CD4-positive, alpha-beta T cell treated with Interleukin-1 beta for 1 hour (primary cell): ENCODE results near the gene PDGFD.

Experiments
- DNase-seq, 2 donors: peaks; one replicate each; pipeline ENCODE4 v3.0.0-alpha.2; 2020 to 2022

The PDGFD gene

GRCh38 chr11:104164028-104164520 is at the start of gene PDGFD:
Gene PDGFD, minus strand, starts transcription at chr11:104164147.
- peak; percentile 52 to 65 for DNase-seq

DNA sequence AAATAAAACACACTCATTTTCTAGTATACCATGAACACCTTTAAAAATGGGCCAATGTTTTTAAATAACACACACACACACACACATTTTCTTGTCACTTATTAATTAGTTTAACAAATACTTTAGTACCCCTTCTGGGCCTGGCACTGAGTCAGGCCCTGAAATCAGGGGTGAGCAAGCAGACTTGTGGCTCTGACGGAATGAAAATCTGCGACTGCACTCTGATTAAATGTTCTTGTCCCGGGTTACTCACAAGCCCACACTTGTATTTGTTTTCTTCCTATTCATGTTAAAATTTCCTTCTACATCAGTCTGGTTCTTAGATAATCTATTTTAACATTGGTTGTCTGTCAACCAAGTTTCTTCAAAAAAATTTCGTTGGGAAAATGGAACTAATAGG is 43.0 kb upstream of the PDGFD start:
- DNase-seq, result no peak

DNA sequence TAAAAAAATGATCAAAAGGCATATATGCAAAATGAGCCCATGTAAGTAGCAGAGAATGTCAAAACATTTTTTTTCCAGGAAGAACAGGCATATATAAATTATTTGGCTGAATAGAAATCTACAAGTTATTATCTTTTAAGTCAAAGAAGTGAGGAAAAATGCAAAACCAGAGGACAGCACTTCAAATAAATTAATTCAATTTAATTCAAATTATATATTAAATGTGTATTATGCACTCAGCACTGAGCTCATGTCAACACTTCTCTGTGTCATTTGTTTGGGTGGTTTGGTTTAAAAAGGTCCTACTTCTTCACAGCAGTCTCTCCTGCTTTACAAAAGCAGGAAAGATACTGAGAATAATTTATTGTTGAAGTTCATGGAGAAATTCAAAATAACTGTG is 41.9 kb upstream of the PDGFD start:
- no peak for DNase-seq

DNA sequence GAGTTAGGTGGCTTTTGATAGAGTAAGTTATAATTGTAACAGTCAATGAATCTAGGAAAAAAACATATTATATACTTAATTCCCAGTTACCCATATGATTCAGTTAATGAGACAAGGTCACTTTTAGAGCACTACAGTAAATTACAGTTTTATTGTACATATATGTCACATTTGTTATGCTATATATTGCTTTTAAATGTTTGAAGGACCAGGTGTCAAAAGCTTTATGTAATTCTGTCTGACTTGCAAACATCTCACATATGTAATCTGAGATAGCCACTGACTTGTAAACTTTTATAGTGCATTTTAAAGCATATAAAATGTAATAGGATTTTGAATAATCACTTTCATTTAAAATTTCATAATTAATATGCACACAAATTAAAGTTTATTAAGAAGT is 36.7 kb upstream of the PDGFD start:
- no peak for DNase-seq

DNA sequence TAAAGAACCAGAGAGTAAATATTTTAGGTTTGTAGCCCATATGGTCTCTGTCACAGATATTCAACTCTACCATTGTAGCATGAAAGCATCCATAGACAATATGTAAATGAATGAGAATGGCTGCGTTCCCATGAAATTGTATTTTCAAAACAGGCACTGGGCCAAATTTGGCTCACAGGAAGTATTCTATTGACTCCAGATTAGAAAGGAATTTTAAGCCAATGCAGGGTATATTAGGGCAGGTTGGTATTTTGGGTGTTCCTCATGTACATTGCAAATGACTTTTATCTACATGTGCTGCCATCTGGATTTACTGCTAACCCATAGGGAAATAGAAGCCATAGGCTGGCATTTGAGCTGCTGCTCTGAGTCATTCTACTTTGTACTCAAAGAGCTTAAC is 35.1 kb upstream of the PDGFD start:
- no peak for DNase-seq

DNA sequence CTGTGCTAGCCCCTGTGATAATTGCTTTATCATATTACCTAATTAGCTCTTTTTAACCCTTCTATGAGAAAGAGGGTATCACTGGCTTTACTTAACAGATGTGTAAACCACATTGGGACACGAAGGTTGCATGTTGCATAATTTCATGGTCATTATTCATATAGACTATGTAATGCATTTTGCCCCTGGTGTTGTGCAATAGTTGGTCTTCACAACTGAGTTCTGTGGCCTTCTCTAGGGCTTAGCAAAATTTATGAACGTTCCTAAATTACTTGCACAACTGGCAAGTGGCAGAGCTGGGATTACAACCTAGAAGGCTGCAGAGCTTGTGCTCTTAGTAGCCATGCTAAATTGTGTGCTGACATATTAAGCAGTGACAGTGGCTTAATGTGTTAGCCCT is 34.6 kb upstream of the PDGFD start:
- no peak for DNase-seq

- no peak for DNase-seq
These were observed 27.2 kb upstream of the PDGFD start for GRCh38 chr11:104191124-104191523.

DNA sequence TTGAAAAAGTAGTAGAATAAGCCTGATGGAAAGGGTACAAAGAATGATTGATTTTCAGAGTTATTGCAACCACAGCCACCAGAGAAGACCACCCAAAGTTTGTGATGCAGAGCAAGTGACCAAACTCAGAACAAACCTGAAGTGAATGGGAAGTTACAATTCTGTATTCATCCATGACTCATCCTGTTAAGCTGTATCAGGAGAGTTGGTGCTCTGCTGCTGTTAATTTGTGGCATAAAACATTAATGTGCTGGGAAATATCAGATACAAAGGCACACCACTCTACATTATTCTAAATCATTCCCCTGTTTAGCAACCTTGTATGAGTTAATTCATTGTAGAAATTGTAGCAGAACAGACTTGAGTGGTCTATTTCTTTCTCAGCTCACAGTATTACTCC is 19.6 kb upstream of the PDGFD start:
- DNase-seq, result no peak

DNA sequence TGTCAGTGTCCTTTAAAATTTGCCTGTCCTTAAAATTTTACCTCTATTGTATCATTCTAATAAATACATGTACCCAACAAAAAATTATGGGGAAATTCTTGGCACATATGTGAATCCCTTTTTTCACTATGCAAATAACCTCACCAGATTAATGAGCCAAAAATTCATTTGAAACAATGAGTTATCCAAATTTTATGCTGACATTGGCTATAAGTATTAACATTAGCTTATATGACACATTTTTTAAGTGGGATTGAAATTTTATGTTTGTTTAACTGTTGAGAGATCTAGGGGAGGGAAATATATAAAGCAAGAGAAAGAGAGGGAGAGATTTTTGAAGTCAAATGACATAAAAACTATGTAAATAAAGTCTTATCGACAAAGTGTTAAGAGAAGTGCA is 11.8 kb upstream of the PDGFD start:
- no peak for DNase-seq

GRCh38 chr11:104169091-104169490 is 5.1 kb upstream of the PDGFD start:
- DNase-seq, result no peak

- DNase-seq, result no peak
These were observed 1.1 kb upstream of the PDGFD start for GRCh38 chr11:104165014-104165413.

- no peak for DNase-seq
These were observed 583 bp downstream of the PDGFD start for GRCh38 chr11:104163100-104164027.

DNA sequence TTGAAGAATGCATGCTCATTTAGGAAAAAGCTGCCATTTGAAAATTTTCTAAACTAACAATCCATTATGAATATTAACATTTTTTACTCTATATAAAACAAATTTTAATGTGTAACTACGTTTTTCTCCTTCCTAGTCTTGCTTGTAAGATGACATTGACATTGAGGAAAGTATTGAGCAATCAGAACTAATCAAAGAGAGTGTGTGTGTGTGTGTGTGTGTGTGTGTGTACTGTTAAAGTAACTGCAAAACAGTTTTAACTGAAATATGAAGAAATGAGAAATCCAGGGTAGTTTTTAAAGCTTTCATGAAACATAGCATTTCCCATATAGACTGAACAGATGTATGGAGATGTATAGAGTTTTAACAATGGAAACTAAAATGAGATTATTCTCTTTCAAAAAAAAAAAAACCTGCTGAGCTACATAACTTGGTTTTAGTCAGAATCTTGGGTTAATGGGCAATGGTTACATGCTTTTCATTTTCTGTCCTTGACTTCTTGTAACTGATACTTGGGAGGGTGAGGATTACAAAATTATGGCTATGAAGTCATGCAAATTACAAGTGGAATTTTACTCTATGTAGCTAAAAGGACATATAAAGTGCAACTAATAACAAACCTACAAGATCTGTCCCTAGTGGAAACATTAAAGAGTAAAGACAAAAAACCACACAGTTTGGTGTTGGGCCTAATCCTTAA is 2.0 kb downstream of the PDGFD start:
- DNase-seq, result no peak

DNA sequence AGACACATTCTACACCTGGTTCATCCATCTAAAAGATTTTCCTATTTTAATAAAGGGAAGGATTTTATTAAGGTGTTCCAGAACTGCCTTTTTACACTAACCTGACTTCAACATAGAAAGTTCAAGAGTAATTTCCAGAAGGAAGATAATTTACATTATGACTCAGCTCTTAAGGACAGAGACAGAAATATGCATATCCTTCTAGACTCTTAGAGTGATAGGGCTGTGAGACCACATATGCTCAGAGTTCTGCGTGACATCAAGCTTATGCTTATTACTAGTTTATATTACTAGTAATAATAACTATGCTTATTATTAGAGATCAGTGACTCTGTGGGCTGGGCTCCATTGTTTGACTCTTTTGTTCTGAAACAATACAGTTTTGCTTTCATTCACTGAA is 4.6 kb downstream of the PDGFD start:
- DNase-seq, result no peak

GRCh38 chr11:104155375-104155774 is 8.6 kb downstream of the PDGFD start:
- no peak for DNase-seq

GRCh38 chr11:104154296-104154695 is 9.7 kb downstream of the PDGFD start:
- DNase-seq, result no peak

DNA sequence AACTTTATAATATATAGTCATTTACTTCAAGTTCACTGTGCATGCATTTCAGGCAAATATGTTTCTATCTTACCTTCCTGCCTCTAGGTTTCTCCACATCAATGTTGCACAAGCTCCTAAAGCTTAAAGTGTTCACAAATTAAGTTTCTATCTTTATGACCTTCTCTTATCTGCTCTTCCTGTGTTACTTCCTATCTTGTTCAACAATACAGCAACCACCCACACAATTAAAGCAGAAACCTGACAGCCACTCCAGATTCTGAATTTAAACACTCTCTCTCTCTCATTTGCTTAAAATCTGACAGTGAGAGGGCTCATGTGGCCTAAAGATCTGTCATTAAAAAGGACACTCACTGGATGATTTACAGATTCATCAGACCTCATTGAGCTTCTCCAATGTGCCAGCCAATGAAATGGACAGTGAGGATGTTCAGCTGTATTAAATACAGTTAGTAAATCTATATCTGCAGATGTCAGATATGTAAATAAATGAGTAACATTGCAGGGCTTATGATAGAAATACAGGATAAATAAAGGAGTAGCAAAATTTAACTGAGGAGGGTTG is 10.9 kb downstream of the PDGFD start:
- DNase-seq, result no peak

DNA sequence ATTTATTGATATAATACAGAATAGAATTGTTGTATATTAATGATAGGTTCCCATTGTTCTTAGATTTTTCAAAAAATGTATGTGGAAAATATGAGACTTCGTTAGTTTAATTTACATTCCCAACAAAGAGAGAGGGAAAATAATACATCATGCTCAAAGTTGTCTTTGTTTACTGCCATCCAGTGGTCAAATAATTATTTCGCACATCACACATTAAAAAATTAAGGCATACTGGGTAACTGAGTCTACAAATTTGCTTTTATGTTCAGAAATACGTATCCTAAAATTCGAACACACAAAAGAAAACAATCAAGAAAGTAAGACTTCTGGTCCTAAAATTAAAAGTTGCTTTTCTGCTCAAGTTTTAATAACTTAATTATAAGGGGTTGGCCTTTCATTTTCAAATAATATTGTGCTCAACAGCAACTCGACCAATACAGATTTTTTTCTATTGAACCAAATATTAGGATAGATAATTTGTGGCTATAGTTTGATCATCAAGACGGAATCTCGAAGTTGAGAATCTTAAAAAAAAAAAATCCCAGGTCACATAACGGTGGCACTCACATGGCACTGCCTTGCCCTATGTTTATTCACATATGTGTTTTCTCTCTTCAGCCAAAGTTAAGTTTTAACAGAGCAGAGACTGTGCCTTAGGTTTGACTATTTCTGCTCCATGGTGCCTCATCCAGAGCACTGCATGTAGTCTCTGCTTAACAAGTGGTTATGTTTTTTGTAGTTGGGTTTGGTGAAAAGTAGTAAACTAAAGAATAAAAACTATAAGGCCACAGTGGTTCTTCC is 12.3 kb downstream of the PDGFD start:
- no peak for DNase-seq

DNA sequence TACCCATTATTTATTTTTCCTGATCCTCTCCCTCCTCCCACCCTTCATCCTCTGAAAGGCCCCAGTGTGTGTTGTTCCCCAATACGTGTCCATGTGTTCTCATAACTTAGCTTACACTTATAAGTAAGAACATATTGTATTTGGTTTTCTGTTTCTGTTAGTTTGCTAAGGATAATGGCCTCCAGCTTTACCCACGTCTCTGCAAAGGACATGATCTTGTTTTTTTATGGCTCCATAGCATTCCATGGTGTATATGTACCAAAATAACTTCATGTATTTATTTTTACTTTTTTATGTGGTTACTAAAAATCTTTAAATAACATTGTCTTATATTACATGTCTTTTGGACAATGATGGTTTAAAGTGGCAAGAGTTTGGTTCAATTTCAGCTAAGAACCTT is 15.2 kb downstream of the PDGFD start:
- DNase-seq, result no peak

- DNase-seq, result no peak
These were observed 15.9 kb downstream of the PDGFD start for GRCh38 chr11:104148074-104148473.

DNA sequence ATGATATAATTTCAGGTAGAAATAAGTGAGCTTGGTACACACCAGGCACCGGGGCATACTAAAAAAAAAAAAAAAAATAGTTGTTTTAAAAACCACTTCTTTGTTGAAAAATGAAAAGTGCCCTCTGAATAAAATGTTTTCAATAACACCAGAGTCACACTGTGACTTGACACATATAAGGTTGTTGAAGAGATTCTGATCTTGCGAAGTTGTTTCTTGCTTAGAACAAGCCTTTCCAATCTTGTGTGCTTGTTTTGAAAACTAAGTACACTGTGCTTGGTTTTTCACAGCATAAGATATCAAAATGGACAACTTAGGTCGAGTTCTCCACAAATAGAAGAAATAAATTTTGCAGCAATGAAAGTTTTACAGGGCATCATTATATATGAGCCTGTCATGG is 17.0 kb downstream of the PDGFD start:
- DNase-seq, result no peak

GRCh38 chr11:104146421-104146820 is 17.5 kb downstream of the PDGFD start:
- DNase-seq, result no peak

- DNase-seq, result no peak
These were observed 18.9 kb downstream of the PDGFD start for GRCh38 chr11:104145062-104145461.
